Measurements from ENCODE around the gene ISM1.

GRCh38 chr20:13243826-13244376, 22.8 kb downstream of the ISM1 start:
- TF ChIP-seq ZNF274 (IDR thresholded peaks at IDR 0.05; ENCODE audit: low read depth, low read length) (no peak), YY1 (IDR thresholded peaks at IDR 0.05; ENCODE audit: insufficient read depth, insufficient read length) (no peak), SUZ12 (IDR thresholded peaks at IDR 0.05; ENCODE audit: extremely low read depth, insufficient read depth, insufficient read length) (no peak)
